Middle frontal gyrus (tissue), 1 donor: ENCODE measurements around the gene DOK5.

ENCODE experiments used
- DNase-seq: peaks from one replicate; pipeline ENCODE4 v3.0.0-alpha.2; 2015; ENCODE audit warnings: low spot score; ENCODE audit errors: extremely low spot score

DOK5 gene

GRCh38 chr20:54512694-54513093 lies 37.3 kb downstream of the DOK5 start:
- DNase-seq, result no peak

- DNase-seq, result no peak
Measured at GRCh38 chr20:54514028-54514607, 38.7 kb downstream of the DOK5 start.

- DNase-seq, result peak; percentile 32
Measured at GRCh38 chr20:54515793-54516628, 40.6 kb downstream of the DOK5 start.

GRCh38 chr20:54517241-54517975 lies 42.0 kb downstream of the DOK5 start:
- DNase-seq, result no peak

GRCh38 chr20:54524849-54525248 lies 49.5 kb downstream of the DOK5 start:
- DNase-seq, result no peak

- DNase-seq, result no peak
Measured at GRCh38 chr20:54525916-54526590, 50.7 kb downstream of the DOK5 start.

- no peak for DNase-seq
Measured at GRCh38 chr20:54526801-54527200, 51.4 kb downstream of the DOK5 start.

- no peak for DNase-seq
Measured at GRCh38 chr20:54532573-54532972, 57.2 kb downstream of the DOK5 start.

GRCh38 chr20:54534101-54534500 lies 58.7 kb downstream of the DOK5 start:
- no peak for DNase-seq

GRCh38 chr20:54535033-54535432 lies 59.6 kb downstream of the DOK5 start:
- DNase-seq, result no peak

GRCh38 chr20:54535746-54536145 lies 60.4 kb downstream of the DOK5 start:
- no peak for DNase-seq

- no peak for DNase-seq
Measured at GRCh38 chr20:54539521-54540046, 64.2 kb downstream of the DOK5 start.

- DNase-seq, result no peak
Measured at GRCh38 chr20:54543369-54543768, 68.0 kb downstream of the DOK5 start.

- no peak for DNase-seq
Measured at GRCh38 chr20:54545676-54546358, 70.4 kb downstream of the DOK5 start.

GRCh38 chr20:54548849-54549248 lies 73.5 kb downstream of the DOK5 start:
- DNase-seq, result no peak

GRCh38 chr20:54549658-54550326 lies 74.4 kb downstream of the DOK5 start:
- no peak for DNase-seq

GRCh38 chr20:54550776-54551396 lies 75.5 kb downstream of the DOK5 start:
- DNase-seq, result no peak

- DNase-seq, result no peak
Measured at GRCh38 chr20:54554006-54554405, 78.6 kb downstream of the DOK5 start.

- DNase-seq, result no peak
Measured at GRCh38 chr20:54555150-54555549, 79.8 kb downstream of the DOK5 start.

- DNase-seq, result no peak
Measured at GRCh38 chr20:54556406-54556805, 81.0 kb downstream of the DOK5 start.
